Right kidney (tissue), 1 donor: ENCODE measurements around the gene SCD.

Source experiments
- DNase-seq: peaks from one replicate; pipeline ENCODE4 v3.0.0-alpha.2; 2016

Gene SCD

GRCh38 chr10:100392686-100393003 lies 45.6 kb downstream of the SCD start:
- DNase-seq, result no peak

- no peak for DNase-seq
Observed at GRCh38 chr10:100395626-100396025, 48.6 kb downstream of the SCD start.

GRCh38 chr10:100396605-100397004 lies 49.6 kb downstream of the SCD start:
- DNase-seq, result no peak

- no peak for DNase-seq
Observed at GRCh38 chr10:100401631-100402328, 54.7 kb downstream of the SCD start.

- DNase-seq, result no peak
Observed at GRCh38 chr10:100403734-100404133, 56.7 kb downstream of the SCD start.

- DNase-seq, result no peak
Observed at GRCh38 chr10:100413173-100413572, 66.1 kb downstream of the SCD start.
